ENCODE results near the gene RALGAPA1.

DNA sequence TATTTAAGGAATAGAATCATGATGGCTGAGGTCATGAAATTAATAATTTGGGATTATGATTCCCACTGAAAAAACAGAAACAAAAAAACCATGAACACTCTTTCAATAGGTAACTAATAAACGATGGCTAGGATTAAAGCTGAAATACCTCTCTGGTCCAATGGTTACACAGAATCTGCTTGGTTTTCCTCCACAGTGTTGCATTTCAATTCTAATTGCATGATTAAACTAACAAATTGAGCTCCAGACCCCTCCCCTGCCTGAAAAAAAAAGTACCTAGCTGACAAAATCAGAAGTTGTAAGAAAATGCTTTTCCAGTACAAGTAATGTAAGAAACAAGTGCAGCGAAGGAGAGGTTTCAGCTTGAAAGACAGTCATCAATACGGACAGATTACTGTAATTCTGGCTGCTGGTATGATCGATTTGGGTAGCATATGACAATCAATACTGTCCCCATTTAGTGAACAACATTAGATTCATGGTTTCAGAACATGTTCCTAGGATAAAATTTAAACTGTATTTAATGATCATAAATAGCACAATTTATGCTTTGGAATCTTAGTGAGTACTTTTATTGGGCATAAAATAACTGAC, 243.1 kb downstream of the RALGAPA1 start:
- TF ChIP-seq GATA2 (IDR thresholded peaks at IDR 0.05; ENCODE audit: low read depth, low read length): no peak
- TF ChIP-seq GATA3 (IDR thresholded peaks at IDR 0.05; ENCODE audit: low read depth, low read length): no peak
